ENCODE results near the gene NBAS.

- TF ChIP-seq KDM2B (CRISPR knock-in tag; IDR thresholded peaks at IDR 0.05) (no peak), ZNF507 (tag; conservative IDR thresholded peaks at IDR 0.05) (no peak)
Observed at GRCh38 chr2:15498554-15498953, 62.6 kb downstream of the NBAS start.

Measured in K562 (cell line).